HFFc6 (cell line): Measurements from ENCODE around the gene FASTKD2. TPM values are rescaled to one million over a fixed set of nuclear protein-coding genes. Genes with fewer than 3 reads are reported as not detected.
A peak's percentile ranks its signal among the peaks of the same experiment; 100 is the strongest.

Experiments used
- DNase-seq: peaks from one replicate; pipeline ENCODE4 v3.0.0-alpha.2; 2018
- H3K27ac Mint-ChIP-seq: 2 replicates; pipeline ENCODE4 v1.8.0; 2020; ENCODE audit warnings: mild to moderate bottlenecking, mixed read lengths
- H3K27me3 Mint-ChIP-seq: 2 replicates; pipeline ENCODE4 v1.8.0; 2021; ENCODE audit warnings: mild to moderate bottlenecking, moderate library complexity, mixed read lengths; ENCODE audit not compliant: insufficient read depth
- H3K36me3 Mint-ChIP-seq: 2 replicates; pipeline ENCODE4 v1.8.0; 2021; ENCODE audit warnings: low read depth, mixed read lengths
- H3K4me1 Mint-ChIP-seq: 2 replicates; pipeline ENCODE4 v1.8.0; 2020; ENCODE audit warnings: low read depth, mixed read lengths
- H3K4me3 Mint-ChIP-seq: 2 replicates; pipeline ENCODE4 v1.8.0; 2020; ENCODE audit warnings: mild to moderate bottlenecking, moderate library complexity, mixed read lengths
- H3K9me3 Mint-ChIP-seq: 2 replicates; pipeline ENCODE4 v1.8.0; 2020; ENCODE audit warnings: mild to moderate bottlenecking, mixed read lengths
- total RNA-seq, 6 experiments: library from RNA; stranded (reverse); fragmentation: NEBNext Ultra II Directional; extraction: Animal tissue kit (Norgen Biotek cat#: 25700); gene quantifications; 2 replicates in 1 of 6; 3 replicates in 5 of 6; pipeline ENCODE4 v1.2.3, GENCODE V29; 2021
- TF ChIP-seq, protein P1 (sequence below): fragments of 200-600 bp; sonication (generic); IDR thresholded peaks from 2 replicates; pipeline ENCODE4 v1.5.0; 2021; ENCODE audit warnings: antibody characterized with exemption, mild to moderate bottlenecking

The FASTKD2 gene
- total RNA-seq, 6 experiments from 2014 or later = 20.3 to 27.2 (median 25.4) TPM

DNA sequence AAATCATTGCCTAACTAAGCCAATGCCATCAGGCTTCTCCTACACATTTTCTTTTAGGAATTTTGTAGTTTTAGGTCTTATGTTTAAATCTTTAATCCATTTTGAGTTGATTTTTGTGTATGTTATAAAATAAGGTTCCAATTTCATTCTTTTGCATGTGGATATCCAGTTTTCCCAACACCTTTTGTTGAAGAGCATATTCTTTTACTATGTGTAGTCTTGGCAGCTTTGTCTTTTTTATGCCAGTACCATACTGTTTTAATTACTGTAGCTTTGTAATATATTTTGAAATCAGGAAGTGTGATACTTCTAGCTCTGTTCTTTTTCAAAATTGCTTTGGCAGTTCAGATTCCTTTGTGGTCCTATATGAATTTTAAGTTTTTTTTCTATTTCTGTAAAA lies 11.0 kb downstream of the FASTKD2 start:
- DNase-seq = no peak
- no peaks in the 10 kb centered on the region for H3K27me3 Mint-ChIP-seq
- H3K4me1 Mint-ChIP-seq = no peaks in the 10 kb centered on the region
- peaks cover 10% of the 10 kb centered on the region for H3K9me3 Mint-ChIP-seq
- no peak overlapping the region for H3K27ac Mint-ChIP-seq
- TF ChIP-seq, protein P1, sequence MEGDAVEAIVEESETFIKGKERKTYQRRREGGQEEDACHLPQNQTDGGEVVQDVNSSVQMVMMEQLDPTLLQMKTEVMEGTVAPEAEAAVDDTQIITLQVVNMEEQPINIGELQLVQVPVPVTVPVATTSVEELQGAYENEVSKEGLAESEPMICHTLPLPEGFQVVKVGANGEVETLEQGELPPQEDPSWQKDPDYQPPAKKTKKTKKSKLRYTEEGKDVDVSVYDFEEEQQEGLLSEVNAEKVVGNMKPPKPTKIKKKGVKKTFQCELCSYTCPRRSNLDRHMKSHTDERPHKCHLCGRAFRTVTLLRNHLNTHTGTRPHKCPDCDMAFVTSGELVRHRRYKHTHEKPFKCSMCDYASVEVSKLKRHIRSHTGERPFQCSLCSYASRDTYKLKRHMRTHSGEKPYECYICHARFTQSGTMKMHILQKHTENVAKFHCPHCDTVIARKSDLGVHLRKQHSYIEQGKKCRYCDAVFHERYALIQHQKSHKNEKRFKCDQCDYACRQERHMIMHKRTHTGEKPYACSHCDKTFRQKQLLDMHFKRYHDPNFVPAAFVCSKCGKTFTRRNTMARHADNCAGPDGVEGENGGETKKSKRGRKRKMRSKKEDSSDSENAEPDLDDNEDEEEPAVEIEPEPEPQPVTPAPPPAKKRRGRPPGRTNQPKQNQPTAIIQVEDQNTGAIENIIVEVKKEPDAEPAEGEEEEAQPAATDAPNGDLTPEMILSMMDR = no peak
- H3K36me3 Mint-ChIP-seq = peaks cover 78% of the 10 kb centered on the region
- no peak overlapping the region for H3K4me3 Mint-ChIP-seq

DNA sequence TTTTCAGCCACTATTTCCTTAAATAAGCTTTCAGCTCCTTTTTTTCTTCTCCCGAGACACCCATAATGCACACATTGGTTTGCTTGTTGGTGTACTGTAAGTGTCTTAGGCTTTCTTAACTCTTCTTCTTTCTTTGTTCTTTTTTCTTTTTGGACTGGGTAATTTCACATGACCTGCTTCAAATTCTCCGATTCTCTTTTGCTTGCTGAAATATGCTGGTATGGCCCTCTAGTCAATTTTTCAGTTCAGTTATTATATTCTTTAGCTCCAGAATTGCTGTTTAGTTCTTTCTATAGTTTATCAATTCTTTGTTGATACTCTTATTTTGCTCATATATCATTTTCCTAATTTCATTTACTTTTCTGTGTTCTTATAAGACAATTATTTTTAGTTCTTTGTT lies 15.3 kb downstream of the FASTKD2 start:
- no peaks in the 10 kb centered on the region for H3K27me3 Mint-ChIP-seq
- H3K36me3 Mint-ChIP-seq = peaks cover 63% of the 10 kb centered on the region
- H3K9me3 Mint-ChIP-seq = peaks cover 10% of the 10 kb centered on the region
- DNase-seq = no peak
- H3K27ac Mint-ChIP-seq = no peak overlapping the region
- H3K4me3 Mint-ChIP-seq = no peak overlapping the region
- TF ChIP-seq, protein P1 = no peak
- H3K4me1 Mint-ChIP-seq = peaks cover 6% of the 10 kb centered on the region; the same call in 1 of the 2 replicates

DNA sequence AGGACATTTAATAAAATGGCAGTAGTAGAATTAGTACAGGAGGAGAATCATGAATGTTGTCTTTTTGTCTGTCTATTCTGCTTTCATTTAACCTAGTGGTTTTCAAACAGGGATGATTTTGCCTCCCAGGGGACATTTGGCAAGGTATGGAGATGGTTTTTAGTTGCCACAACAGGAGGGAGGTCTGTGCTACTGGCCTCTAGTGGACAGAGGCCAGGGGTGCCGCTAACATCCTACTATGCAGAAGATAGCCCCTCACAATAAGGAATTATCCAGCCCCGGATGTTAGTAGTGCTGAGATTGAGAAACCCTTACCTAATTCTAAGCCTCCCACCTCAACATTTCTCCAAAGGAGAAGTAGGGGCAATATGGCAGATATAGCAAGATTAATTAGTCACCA lies 18.3 kb downstream of the FASTKD2 start:
- H3K27me3 Mint-ChIP-seq = no peaks in the 10 kb centered on the region
- H3K27ac Mint-ChIP-seq = no peak overlapping the region
- no peak overlapping the region for H3K4me3 Mint-ChIP-seq
- H3K4me1 Mint-ChIP-seq = peaks cover 6% of the 10 kb centered on the region; the same call in 1 of the 2 replicates
- TF ChIP-seq, protein P1 = peak; percentile 78
- DNase-seq = no peak
- no peaks in the 10 kb centered on the region for H3K9me3 Mint-ChIP-seq
- H3K36me3 Mint-ChIP-seq = peaks cover 38% of the 10 kb centered on the region

DNA sequence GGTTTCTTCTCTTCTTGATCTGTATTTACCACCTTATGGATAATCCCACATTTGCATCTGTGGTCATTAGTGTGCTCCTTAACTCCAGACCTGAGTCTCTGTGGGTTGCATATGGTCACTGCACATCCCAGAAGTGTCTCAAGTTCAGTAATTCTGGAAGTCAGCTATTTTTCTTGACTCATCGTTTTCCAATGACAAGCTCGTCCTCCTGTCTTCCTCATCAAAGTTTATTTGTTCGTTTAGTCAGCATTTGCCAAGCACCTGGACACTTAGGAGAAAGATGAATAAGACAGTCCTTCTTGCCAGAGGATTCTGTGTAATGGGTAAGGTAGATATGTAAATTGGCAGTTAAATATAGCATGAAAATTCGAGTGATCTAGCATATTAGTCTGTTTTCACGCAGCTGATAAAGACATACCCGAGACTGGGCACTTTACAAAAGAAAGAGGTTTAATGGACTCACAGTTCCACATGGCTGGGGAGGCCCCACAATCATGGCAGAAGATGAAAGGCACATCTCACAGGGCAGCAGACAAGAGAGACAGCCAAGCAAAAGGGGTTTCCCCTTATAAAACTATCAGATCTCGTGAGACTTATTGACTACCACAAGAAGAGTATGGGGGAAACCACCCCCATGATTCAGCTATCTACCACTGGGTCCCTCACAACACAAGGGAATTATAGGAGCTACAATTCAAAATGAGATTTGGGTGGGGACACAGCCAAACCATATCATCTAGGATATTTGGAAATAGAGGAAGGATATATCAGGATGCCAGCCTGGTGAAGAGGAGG lies 19.4 kb downstream of the FASTKD2 start:
- TF ChIP-seq, protein P1 = no peak
- Mint-ChIP-seq H3K27ac (no peak overlapping the region), H3K4me1 (peaks cover 6% of the 10 kb centered on the region; the same call in 1 of the 2 replicates), H3K4me3 (no peak overlapping the region), H3K36me3 (peaks cover 32% of the 10 kb centered on the region), H3K27me3 (no peaks in the 10 kb centered on the region), H3K9me3 (no peaks in the 10 kb centered on the region)
- DNase-seq = no peak

DNA sequence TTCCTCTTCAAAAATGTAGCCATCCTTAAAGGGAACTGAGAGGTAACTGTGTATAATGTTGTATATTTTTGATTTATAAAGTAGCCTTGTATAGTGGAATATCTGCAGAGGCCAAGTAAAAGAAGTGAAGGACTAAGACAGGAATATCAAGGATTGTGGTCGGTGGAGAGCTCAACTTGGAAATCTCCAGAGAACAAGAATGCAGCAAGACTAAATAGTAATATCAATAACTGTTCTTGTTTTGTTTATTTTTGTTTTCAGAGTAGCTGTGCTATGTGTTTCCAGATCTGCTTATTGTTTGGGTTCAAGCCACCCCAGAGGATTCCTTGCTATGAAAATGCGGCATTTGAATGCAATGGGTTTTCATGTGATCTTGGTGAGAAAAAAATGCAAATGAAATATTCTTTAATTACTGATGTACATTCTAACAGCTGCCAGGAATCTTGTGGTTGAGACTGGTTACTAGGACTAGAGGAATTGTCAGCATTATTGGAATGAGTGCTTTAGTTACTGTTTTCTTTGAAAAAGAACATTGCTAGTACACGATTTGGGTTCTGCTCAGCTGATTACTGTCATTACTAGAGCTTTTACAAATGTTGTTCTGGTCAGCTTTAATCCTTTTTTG lies 25.0 kb downstream of the FASTKD2 start:
- Mint-ChIP-seq H3K36me3 (peaks cover 18% of the 10 kb centered on the region; the same call in 1 of the 2 replicates), H3K27ac (peak overlapping the region; percentile 57), H3K27me3 (no peaks in the 10 kb centered on the region), H3K4me1 (peaks cover 14% of the 10 kb centered on the region), H3K4me3 (no peak overlapping the region), H3K9me3 (no peaks in the 10 kb centered on the region)
- DNase-seq = peak; percentile 13
- TF ChIP-seq, protein P1 = no peak
